Measurements from ENCODE around the gene FITM1. TPM values are rescaled to one million over a fixed set of nuclear protein-coding genes. Genes with fewer than 3 reads are reported as not detected.

Gene FITM1
- polyA plus RNA-seq, 1 of the 3 experiments (the other 2 are of a cell fraction): 0.12 TPM

DNA sequence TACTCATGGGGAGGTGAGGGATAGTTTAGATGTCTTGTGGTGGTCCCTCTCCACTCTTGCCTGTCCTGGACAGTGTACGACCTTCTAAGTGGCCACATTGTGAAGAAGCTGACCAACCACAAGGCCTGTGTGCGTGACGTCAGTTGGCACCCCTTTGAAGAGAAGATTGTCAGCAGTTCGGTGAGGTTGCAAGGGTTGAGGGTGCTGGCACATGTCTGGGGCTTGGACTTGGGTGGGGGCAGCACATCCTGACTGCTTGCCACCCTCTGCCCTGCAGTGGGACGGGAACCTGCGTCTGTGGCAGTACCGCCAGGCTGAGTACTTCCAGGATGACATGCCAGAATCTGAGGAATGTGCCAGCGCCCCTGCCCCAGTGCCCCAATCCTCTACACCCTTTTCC lies 7.6 kb upstream of the FITM1 start:
- Histone ChIP-seq H3K9me3 (no peaks in the 10 kb centered on the region), H3K27me3 (ENCODE audit: insufficient read depth) (no peaks in the 10 kb centered on the region), H3K9ac (no peak overlapping the region), H3K4me3 (ENCODE audit: low read depth in 2 of 2, low read length in 1 of 2) (no peak overlapping the region), H3K4me1 (ENCODE audit: control insufficient read depth in 1 of 2, insufficient read depth in 2 of 2, low read depth in 1 of 2, low read length in 1 of 2) (no peaks in the 10 kb centered on the region), H3K27ac (ENCODE audit: low read depth in 2 of 2, low read length in 1 of 2) (no peak overlapping the region), H3F3A (replicated peaks; ENCODE audit: insufficient read depth) (peaks cover 2% of the 10 kb centered on the region), H4K20me1 (ENCODE audit: insufficient read depth) (no peaks in the 10 kb centered on the region), H2AFZ (ENCODE audit: low read depth) (no peak overlapping the region), H3K36me3 (replicated peaks in 1 of 2; ENCODE audit: control insufficient read depth in 1 of 2, insufficient read depth in 2 of 2, low read length in 1 of 2) (peaks cover 11 to 35% of the 10 kb centered on the region in 2 experiments), H3K9me2 (no peaks in the 10 kb centered on the region), H3K4me2 (no peak overlapping the region), H3K79me2 (ENCODE audit: insufficient read depth) (no peaks in the 10 kb centered on the region)
- POLR2A ChIA-PET: interaction anchor here (0.9 kb wide), 1 partner anchor 9 kb away, joined by 4 read pairs; the partner anchor contains the start of gene DCAF11
- CTCF ChIA-PET: interaction anchor here (1.3 to 2.0 kb wide), 2 partner anchors 14 to 32 kb away, joined by 3 to 5 read pairs; no protein-coding TSS in a partner anchor
- no peak for TF ChIP-seq YY1 (IDR thresholded peaks at IDR 0.05; ENCODE audit: low read depth)
- TF ChIP-seq EP300 (IDR thresholded peaks at IDR 0.05; ENCODE audit: borderline replicate concordance in 1 of 2, low read depth in 1 of 2, low read length in 1 of 2): no peak
- 93% methylated on average over 5 of the region's 8 CpGs for WGBS (ENCODE audit: low lambda C conversion rate)
- DNase-seq: no peak

DNA sequence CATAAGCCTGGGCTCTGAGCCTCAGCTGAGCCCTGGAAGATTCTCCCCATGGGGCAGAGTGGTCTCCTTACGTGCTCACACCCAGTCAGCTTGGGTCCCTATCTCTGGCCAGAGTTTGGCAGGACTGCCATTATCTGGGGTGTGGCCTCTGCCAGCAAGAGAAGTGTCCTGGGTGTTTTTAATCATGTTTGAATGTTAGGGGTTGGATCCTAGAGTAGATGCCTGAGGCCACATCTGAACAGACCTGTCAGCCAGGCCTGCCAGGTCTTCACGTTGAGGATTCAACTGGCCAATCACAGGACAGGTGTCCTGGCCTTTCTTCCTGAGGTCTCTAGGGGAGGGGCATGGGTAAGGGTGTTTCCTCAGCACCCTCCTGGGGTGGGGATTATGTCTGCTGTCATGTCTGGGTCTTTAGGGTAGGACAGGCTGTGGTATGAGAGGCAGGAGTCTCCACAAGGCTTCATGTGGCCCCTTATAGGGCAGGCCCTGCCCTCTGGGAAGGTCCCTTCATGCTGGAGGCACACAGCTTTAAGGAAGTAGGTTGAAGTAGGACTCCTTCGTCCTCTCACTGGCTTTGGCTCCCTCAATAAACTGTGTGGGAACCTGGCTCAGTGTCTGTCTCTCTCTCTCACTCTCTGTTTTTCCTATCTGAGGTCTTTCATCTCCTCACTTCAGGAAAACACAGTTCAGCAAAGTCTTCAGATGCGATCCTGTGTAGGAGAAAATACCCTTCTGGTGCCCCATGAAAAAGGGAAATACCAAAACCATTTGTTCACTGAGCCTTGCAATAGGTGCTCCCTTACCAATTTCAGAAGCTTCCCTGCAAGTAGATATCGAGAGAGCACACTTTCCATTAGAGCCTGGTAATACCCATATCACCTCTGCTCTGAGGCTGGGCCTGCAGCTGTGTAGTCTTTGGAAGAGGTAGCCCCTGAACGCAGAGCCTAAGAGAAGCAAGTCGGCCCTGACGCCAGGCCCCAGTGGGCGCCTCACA lies 6.7 kb upstream of the FITM1 start:
- Histone ChIP-seq H3K79me2 (ENCODE audit: insufficient read depth) (no peaks in the 10 kb centered on the region), H3F3A (replicated peaks; ENCODE audit: insufficient read depth) (peaks cover 2% of the 10 kb centered on the region), H2AFZ (ENCODE audit: low read depth) (no peak overlapping the region), H3K9me2 (no peaks in the 10 kb centered on the region), H4K20me1 (ENCODE audit: insufficient read depth) (no peaks in the 10 kb centered on the region), H3K4me1 (ENCODE audit: control insufficient read depth in 1 of 2, insufficient read depth in 2 of 2, low read depth in 1 of 2, low read length in 1 of 2) (no peaks in the 10 kb centered on the region), H3K9ac (no peak overlapping the region), H3K9me3 (no peaks in the 10 kb centered on the region), H3K4me2 (no peak overlapping the region), H3K27me3 (ENCODE audit: insufficient read depth) (no peaks in the 10 kb centered on the region), H3K27ac (ENCODE audit: low read depth in 2 of 2, low read length in 1 of 2) (no peak overlapping the region), H3K4me3 (ENCODE audit: low read depth in 2 of 2, low read length in 1 of 2) (no peak overlapping the region), H3K36me3 (replicated peaks in 1 of 2; ENCODE audit: control insufficient read depth in 1 of 2, insufficient read depth in 2 of 2, low read length in 1 of 2) (peaks cover 3 to 27% of the 10 kb centered on the region in 2 experiments)
- WGBS (ENCODE audit: low lambda C conversion rate): 83% methylated on average over 4 of the region's 9 CpGs
- POLR2A ChIA-PET: interaction anchor here (1.1 kb wide), 1 partner anchor 10 kb away, joined by 6 read pairs; no protein-coding TSS in a partner anchor
- CTCF ChIA-PET: interaction anchor here (1.8 to 2.0 kb wide), 2 partner anchors 15 kb away, joined by 5 to 7 read pairs; no protein-coding TSS in a partner anchor
- no peak for TF ChIP-seq TAF1 (IDR thresholded peaks at IDR 0.05; ENCODE audit: borderline replicate concordance, low read depth, low read length)
- no peak for TF ChIP-seq FOXM1 (IDR thresholded peaks at IDR 0.05; ENCODE audit: low read depth)
- no peak for TF ChIP-seq TEAD4 (IDR thresholded peaks at IDR 0.05; ENCODE audit: borderline replicate concordance, insufficient read depth)
- TF ChIP-seq RFX5 (IDR thresholded peaks at IDR 0.05; ENCODE audit: low read length): no peak
- TF ChIP-seq GATA2 (CRISPR knock-in tag; IDR thresholded peaks at IDR 0.05): no peak
- TF ChIP-seq, protein P1, sequence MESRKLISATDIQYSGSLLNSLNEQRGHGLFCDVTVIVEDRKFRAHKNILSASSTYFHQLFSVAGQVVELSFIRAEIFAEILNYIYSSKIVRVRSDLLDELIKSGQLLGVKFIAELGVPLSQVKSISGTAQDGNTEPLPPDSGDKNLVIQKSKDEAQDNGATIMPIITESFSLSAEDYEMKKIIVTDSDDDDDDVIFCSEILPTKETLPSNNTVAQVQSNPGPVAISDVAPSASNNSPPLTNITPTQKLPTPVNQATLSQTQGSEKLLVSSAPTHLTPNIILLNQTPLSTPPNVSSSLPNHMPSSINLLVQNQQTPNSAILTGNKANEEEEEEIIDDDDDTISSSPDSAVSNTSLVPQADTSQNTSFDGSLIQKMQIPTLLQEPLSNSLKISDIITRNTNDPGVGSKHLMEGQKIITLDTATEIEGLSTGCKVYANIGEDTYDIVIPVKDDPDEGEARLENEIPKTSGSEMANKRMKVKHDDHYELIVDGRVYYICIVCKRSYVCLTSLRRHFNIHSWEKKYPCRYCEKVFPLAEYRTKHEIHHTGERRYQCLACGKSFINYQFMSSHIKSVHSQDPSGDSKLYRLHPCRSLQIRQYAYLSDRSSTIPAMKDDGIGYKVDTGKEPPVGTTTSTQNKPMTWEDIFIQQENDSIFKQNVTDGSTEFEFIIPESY (IDR thresholded peaks at IDR 0.05; ENCODE audit: borderline replicate concordance, low read depth): no peak
- no peak for TF ChIP-seq GABPA (IDR thresholded peaks at IDR 0.05; ENCODE audit: low read depth)
- TF ChIP-seq USF1 (IDR thresholded peaks at IDR 0.05; ENCODE audit: borderline replicate concordance, low read depth): no peak
- TF ChIP-seq SIN3A (IDR thresholded peaks at IDR 0.05; ENCODE audit: borderline replicate concordance, low read depth, low read length): no peak
- TF ChIP-seq POLR2AphosphoS5 (IDR thresholded peaks at IDR 0.05; ENCODE audit: low read depth, low read length): no peak
- no peak for TF ChIP-seq YY1 (IDR thresholded peaks at IDR 0.05; ENCODE audit: low read depth)
- TF ChIP-seq EP300 (IDR thresholded peaks at IDR 0.05; ENCODE audit: borderline replicate concordance in 1 of 2, low read depth in 1 of 2, low read length in 1 of 2): no peak
- no peak for DNase-seq

All from SK-N-SH (cell line).